Measurements from ENCODE around the gene COL8A2.

The COL8A2 gene

GRCh38 chr1:36092166-36092797, 32.7 kb downstream of the COL8A2 start:
- no peak for DNase-seq (ENCODE audit: low read depth in 1 of 2, low spot score in 1 of 2)

- DNase-seq (ENCODE audit: low read depth in 1 of 2, low spot score in 1 of 2) = no peak
These were observed 33.3 kb downstream of the COL8A2 start for GRCh38 chr1:36091698-36092097.

GRCh38 chr1:36091141-36091540, 33.9 kb downstream of the COL8A2 start:
- DNase-seq (ENCODE audit: low read depth in 1 of 2, low spot score in 1 of 2) = no peak

- DNase-seq (ENCODE audit: low read depth in 1 of 2, low spot score in 1 of 2) = no peak
These were observed 35.5 kb downstream of the COL8A2 start for GRCh38 chr1:36089393-36090121.

GRCh38 chr1:36088577-36089392, 36.2 kb downstream of the COL8A2 start, which contains the start of gene ADPRS:
ADPRS (plus strand) TSS chr1:36088892; CDS start chr1:36088905, 13 bp downstream.
- peak; percentile 84 to 87 for DNase-seq (ENCODE audit: low read depth in 1 of 2, low spot score in 1 of 2)

GRCh38 chr1:36088265-36088576, 36.8 kb downstream of the COL8A2 start:
- DNase-seq (ENCODE audit: low read depth in 1 of 2, low spot score in 1 of 2) = no peak

GRCh38 chr1:36087233-36088123, 37.5 kb downstream of the COL8A2 start:
- DNase-seq (ENCODE audit: low read depth in 1 of 2, low spot score in 1 of 2) = no peak

GRCh38 chr1:36086529-36087232, 38.3 kb downstream of the COL8A2 start:
- no peak for DNase-seq (ENCODE audit: low read depth in 1 of 2, low spot score in 1 of 2)

- no peak for DNase-seq (ENCODE audit: low read depth in 1 of 2, low spot score in 1 of 2)
These were observed 39.1 kb downstream of the COL8A2 start for GRCh38 chr1:36085686-36086526.

GRCh38 chr1:36085126-36085525, 39.9 kb downstream of the COL8A2 start:
- DNase-seq (ENCODE audit: low read depth in 1 of 2, low spot score in 1 of 2) = no peak

- DNase-seq (ENCODE audit: low read depth in 1 of 2, low spot score in 1 of 2) = no peak
These were observed 40.4 kb downstream of the COL8A2 start for GRCh38 chr1:36084497-36085115.

GRCh38 chr1:36083635-36084496, 41.2 kb downstream of the COL8A2 start, which contains the start of gene TEKT2:
TEKT2 (plus strand) TSS chr1:36084094; CDS start chr1:36084922, 828 bp downstream.
- DNase-seq (ENCODE audit: low read depth in 1 of 2, low spot score in 1 of 2) = no peak

GRCh38 chr1:36083219-36083618, 41.8 kb downstream of the COL8A2 start:
- DNase-seq (ENCODE audit: low read depth in 1 of 2, low spot score in 1 of 2) = no peak

- no peak for DNase-seq (ENCODE audit: low read depth in 1 of 2, low spot score in 1 of 2)
These were observed 43.0 kb downstream of the COL8A2 start for GRCh38 chr1:36081926-36082485.

- no peak for DNase-seq (ENCODE audit: low read depth in 1 of 2, low spot score in 1 of 2)
These were observed 44.2 kb downstream of the COL8A2 start for GRCh38 chr1:36080801-36081200.

- DNase-seq (ENCODE audit: low read depth in 1 of 2, low spot score in 1 of 2) = no peak
These were observed 44.8 kb downstream of the COL8A2 start for GRCh38 chr1:36080236-36080635.

GRCh38 chr1:36076979-36077573, 47.9 kb downstream of the COL8A2 start:
- no peak for DNase-seq (ENCODE audit: low read depth in 1 of 2, low spot score in 1 of 2)

Measured in activated CD4-positive, alpha-beta T cell treated with anti-CD3 and anti-CD28 coated beads, Interleukin-2, amount 50 U/mL, for 24 hours (primary cell).